ACHN (cell line): Measurements from ENCODE around the gene C12orf76.
"Not testable (repeated sequence)": the region's sequence is repeated elsewhere in the genome, so short reads cannot be mapped to it uniquely, and the experiment has no call there.

Experiments used
- DNase-seq: peaks from one replicate; pipeline ENCODE4 v3.0.0-alpha.2; 2015
- in situ Hi-C: cut with HindIII; loops from 2 replicates; pipeline ENCODE4 v1.10.0; 2017; ENCODE audit warnings: low sequenced_read_pairs, low pct_ligation_motif_present, low pct_unique_long_range_greater_than_20kb

The C12orf76 gene

DNA sequence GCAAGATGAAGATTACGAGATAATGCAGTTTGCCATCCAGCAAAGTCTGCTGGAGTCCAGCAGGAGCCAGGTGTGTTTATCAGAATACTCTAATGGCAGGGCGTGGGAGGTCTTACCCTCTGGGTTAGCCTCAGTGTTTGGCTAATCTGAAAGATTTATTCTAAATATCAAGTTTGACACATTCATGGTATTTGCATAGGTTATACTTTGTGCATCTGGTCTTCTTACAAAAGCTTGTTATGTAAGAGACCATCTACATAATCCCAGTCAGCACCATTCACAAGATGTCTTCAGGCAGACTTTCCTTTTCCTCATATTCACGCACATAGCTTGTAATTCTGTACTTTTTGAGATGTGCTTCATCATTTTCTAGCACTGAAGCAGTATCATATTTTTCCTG lies 14.4 kb downstream of the C12orf76 start:
- in situ Hi-C loops: no loop called here
- DNase-seq: no peak

DNA sequence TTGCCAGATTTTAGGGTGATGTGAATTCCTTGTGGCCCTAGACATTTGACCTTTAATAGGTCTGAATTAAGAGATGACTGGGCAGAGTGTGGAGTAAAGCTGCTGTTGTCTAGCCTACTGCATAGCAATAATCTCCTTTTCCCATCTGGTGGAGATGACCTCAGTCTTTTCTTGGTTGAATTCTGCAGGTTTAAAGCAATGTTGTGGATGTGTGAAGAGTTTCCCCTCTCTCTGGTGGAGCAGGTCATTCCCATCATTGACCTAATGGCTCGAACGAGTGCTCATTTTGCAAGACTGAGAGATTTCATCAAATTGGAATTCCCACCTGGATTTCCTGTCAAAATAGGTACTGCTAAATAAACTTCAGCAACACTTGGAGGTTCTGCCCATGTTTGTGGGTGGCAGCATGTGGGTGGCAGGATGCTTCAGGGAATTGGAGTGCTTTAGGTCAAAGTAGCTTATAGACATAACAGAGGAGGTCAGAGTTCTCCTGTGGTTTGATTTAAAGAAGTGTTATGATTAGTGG lies 19.0 kb downstream of the C12orf76 start:
- in situ Hi-C loops: no loop called here
- no peak for DNase-seq

- in situ Hi-C loops: no loop called here
- DNase-seq: no peak
These were observed 20.0 kb downstream of the C12orf76 start for GRCh38 chr12:110028323-110028722.

GRCh38 chr12:110024051-110024450 lies 24.3 kb downstream of the C12orf76 start:
- no peak for DNase-seq
- in situ Hi-C loops: no loop called here

DNA sequence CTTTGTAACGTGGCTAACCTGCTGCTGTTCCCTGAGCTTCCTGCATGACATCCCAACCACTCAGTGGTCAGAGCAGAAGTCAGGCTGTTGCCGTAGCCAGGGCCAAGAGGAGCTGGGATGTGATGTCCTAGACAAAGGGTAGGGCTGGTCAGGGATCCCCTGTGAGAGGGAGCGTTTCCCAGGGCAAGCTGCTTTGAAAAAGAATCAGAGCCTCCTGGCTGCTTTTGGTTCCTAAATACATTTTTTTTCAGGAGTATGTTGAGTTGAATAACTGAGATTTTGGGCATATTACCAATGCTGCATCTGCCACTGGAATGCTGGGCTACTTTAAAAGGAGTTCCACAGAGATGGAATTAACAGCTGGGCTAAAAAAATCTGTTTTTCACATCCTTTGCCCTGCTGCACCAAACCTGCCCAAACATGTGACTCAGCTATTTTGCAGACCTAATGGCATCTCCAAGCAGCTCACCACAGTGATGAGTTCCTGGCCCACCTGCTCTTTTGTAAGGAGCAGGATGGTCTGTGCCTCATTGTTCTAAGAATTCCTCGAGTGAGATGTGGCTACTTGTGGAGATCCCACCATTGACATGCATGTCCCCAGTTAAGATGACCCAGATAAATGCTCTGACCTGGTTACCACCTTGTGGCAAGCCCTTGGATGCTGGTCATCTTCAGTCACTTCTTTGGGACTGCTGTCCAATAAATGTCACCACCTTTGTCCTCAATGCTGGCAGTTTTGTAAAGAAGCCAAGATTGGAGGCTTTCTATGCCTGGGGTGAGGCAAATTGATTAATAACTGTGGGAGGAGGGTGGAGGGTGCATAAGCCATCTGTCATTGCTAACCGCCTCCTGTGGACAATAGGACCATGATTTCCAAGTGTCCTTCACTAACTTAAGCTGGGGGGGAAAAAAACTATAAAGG lies 25.0 kb downstream of the C12orf76 start:
- in situ Hi-C loops: no loop called here
- no peak for DNase-seq

DNA sequence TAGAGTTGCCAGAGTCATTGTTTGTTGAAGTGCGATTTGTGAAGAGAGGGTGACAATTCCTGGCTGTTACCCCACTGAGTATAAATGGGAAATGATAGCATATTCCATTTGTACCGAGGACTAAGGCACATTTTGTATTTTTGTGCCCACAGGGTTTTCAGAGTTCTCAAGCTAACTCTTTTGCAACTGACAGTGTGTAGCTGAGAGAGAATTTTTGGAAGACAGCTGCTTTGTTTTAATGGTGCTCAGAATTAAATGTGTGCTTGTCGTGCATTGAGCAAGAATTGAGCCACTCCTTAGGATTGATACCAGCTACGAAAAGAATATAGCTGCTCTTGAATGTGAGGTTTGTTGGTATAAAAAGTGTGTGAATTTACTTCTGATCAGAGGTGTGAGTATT lies 27.4 kb downstream of the C12orf76 start:
- DNase-seq: no peak
- in situ Hi-C loops: no loop called here

- in situ Hi-C loops: no loop called here
- DNase-seq: no peak
These were observed 33.2 kb downstream of the C12orf76 start for GRCh38 chr12:110015132-110015531.

- DNase-seq: no peak
- in situ Hi-C loops: no loop called here
These were observed 35.7 kb downstream of the C12orf76 start for GRCh38 chr12:110012659-110013058.

DNA sequence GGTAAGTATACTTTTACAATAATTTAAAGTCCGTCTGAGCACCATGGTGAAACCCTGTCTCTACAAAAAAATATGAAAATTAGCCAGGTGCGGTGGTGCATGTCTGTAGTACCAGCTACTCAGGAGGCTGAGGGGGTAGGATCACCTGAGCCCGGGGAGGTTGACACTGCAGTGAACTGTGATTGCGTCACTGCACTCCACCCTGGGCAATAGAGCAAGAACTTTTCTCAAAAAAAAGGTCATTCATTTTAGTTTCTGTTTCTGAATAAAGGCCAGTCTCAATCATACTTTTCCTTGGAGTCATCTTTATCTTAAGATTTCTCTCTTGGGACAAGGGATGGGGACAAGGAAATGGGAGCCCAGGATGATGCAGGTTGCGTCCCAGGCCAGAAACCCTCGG lies 36.2 kb downstream of the C12orf76 start:
- peak; percentile 42 for DNase-seq
- in situ Hi-C loops: no loop called here

DNA sequence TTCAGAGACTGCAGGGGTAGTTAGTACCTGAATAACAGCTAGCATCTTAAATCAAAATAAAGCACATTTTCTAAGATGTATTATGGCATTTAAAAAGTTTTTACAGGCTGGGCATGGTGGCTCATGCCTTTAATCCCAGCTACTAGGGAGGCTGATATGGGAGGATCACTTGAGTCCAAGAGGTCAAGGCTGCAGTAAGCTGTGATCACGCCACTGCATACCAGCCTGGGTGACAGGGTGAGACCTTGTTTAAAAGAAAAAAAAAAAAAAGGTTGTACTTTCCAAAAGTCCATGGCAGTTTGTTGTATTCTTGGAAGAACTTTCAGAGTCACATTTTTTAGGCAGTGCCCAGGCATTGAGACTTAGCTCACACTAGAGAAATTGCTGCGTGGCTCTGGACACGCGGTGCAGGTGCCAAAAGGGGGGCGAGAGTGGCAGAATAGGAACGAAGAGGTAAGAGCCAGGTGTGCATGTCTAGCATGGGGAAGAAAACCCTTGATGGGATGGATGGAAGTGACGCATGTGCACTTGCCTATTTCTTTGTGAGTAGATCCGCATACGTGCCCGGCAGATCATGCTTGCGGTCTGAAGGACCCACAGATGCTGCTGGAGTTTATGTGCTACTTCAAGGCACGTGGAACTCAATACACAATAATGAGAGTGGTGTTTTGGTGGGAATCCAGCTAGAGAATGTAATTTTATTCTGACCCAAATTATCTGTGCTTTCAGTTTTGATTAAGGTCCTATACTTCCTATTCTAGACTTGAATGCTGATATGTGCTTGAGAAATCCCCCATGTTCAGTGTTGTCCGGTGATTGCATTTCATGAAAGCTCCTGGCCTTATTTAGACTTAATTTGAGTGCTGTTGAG lies 37.2 kb downstream of the C12orf76 start:
- DNase-seq: no peak
- in situ Hi-C loops: no loop called here

DNA sequence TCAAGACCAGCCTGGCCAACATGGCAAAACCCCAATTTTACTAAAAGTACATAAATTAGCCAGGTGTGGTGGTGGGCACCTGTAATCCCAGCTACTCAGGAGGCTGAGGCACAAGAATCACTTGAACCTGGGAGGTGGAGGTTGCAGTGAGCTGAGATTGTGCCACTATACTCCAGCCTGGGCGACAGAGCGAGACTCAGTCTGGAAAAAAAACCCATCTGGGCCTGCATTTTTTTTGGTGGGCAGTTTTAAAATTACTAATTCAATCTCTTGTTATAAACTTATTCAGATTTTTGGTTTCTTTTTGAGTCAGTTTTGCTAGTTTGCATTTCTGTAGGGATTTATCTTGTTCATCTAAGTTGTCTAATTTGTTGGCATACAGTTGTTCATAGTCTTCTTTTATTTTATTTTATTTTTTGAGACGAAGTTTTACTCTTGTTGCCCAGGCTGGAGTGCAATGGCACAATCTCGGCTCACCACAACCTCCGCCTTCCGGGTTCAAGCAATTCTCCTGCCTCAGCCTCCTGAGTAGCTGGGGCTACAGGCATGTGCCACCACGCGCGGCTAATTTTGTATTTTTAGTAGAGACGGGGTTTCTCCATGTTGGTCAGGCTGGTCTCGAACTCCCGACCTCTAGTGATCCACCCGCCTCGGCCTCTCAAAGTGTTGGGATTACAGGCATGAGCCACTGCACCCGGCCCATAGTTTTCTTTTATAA lies 39.5 kb downstream of the C12orf76 start:
- DNase-seq, in situ Hi-C loops: not testable (repeated sequence)

GRCh38 chr12:110007881-110008280 lies 40.4 kb downstream of the C12orf76 start:
- DNase-seq: no peak
- in situ Hi-C loops: no loop called here

GRCh38 chr12:110006115-110006514 lies 42.2 kb downstream of the C12orf76 start:
- in situ Hi-C loops: no loop called here
- DNase-seq: no peak

DNA sequence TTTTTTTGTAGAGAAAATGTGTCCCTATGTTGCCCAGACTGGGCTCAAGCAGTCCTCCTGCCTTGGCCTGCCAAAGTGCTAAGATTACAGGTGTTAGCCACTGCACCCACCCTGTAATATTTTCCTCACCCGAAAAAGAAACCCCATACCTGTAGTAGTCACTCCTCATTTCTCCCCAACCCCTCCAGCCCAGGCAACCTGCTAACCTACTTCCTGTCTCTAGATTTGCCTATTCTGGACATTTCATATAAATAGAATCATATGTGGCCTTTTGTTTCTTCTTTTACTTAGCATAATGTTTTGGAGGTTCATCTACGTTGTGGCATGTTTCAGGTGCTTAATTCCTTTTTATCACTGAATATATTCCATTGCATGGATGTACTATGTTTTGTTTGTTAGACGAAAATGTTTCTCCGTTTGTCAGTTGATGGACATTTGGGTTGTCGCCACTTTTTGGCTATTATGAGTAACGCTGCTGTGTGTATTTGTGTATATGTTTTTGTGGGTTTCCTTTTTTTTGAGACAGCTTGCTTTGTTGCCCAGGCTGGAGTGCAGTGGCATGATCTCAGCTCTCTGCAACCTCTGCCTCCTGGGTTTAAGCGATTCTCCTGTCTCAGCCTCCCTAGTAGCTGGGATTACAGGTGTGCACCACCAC lies 42.9 kb downstream of the C12orf76 start:
- in situ Hi-C loops: no loop called here
- DNase-seq: no peak

- DNase-seq: no peak
- in situ Hi-C loops: no loop called here
These were observed 43.7 kb downstream of the C12orf76 start for GRCh38 chr12:110004598-110004997.

GRCh38 chr12:110002676-110003515 lies 45.4 kb downstream of the C12orf76 start:
- DNase-seq: no peak
- in situ Hi-C loops: no loop called here

DNA sequence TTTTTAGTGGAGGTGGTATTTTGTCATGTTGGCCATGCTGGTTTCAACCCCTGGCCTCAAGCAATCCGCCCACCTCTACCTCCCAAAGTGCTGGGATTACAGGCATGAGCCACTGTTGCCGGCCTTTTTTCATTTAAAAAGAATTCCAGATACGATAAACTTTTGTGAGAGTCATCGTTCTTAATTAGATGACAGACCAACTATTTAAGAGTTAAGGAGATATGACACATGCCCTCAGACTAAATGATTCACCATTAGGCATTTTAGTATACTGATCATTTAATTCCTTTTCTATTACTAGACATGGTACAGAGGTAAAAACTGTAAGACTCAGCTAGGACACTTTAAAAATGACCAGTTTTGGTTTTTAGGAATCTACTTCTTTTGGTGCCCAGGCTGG lies 46.7 kb downstream of the C12orf76 start:
- no peak for DNase-seq
- in situ Hi-C loops: no loop called here
